Epithelial cell of esophagus (primary cell): ENCODE measurements around the gene ADPRHL1.
"Not testable (repeated sequence)": the region's sequence is repeated elsewhere in the genome, so short reads cannot be mapped to it uniquely, and the experiment has no call there.

Experiments used
- DNase-seq: peaks from one replicate; pipeline ENCODE4 v3.0.0; 2010; ENCODE audit warnings: low read depth
- H3K4me3 ChIP-seq: 2 replicates; pipeline ENCODE4 v1.5.1; 2011; ENCODE audit warnings: mild to moderate bottlenecking, low read length, control low read depth
- TF ChIP-seq, protein P1 (sequence below): IDR thresholded peaks from 2 replicates; pipeline ENCODE4 v1.5.1; 2011; ENCODE audit warnings: low read depth, mild to moderate bottlenecking, low read length, control low read depth, inconsistent platforms; ENCODE audit not compliant: insufficient read depth; ENCODE audit errors: missing control alignments

The ADPRHL1 gene

DNA sequence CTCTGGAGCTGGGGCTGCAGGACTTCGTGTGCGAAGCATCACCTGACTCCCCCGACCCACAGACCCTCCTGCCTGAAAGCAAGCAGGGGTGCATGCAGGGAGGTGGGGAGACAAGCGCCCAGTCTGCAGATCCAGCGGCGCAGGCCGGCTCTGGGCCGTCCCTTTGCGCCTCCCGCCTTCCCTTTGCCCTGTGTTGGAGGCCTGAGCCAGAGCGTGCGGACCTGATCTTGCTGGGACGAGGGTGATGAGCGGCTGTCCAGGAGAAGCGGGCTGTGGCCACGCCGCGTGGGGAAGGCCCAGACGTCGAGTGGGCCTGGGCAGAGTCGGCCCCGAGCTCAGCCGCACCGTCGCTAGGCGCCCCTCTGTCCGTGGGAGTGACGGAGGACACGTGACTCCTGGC is 84.1 kb downstream of the ADPRHL1 start:
- no peak for DNase-seq
- no peak overlapping the region for H3K4me3 ChIP-seq
- TF ChIP-seq, protein P1, sequence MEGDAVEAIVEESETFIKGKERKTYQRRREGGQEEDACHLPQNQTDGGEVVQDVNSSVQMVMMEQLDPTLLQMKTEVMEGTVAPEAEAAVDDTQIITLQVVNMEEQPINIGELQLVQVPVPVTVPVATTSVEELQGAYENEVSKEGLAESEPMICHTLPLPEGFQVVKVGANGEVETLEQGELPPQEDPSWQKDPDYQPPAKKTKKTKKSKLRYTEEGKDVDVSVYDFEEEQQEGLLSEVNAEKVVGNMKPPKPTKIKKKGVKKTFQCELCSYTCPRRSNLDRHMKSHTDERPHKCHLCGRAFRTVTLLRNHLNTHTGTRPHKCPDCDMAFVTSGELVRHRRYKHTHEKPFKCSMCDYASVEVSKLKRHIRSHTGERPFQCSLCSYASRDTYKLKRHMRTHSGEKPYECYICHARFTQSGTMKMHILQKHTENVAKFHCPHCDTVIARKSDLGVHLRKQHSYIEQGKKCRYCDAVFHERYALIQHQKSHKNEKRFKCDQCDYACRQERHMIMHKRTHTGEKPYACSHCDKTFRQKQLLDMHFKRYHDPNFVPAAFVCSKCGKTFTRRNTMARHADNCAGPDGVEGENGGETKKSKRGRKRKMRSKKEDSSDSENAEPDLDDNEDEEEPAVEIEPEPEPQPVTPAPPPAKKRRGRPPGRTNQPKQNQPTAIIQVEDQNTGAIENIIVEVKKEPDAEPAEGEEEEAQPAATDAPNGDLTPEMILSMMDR: no peak

DNA sequence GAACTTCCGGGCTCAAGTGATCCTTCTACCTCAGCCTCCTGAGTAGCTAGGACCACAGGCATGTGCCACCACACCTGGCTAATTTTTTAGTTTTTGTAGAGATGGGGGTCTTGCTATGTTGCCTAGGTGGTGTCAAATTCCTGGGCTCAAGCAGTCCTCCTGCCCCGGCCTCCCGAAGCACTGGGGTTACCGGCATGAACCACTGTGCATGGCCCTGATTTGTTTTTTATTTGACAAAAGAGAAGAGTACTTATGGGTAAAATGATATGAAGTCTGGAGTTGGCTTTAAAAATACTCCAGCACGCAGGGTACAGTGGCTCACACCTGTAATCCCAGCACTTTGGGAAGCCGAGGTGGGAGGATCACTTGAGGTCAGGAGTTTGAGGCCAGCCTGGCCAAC is 84.9 kb downstream of the ADPRHL1 start:
- not testable (repeated sequence) for H3K4me3 ChIP-seq, DNase-seq

- no peak for DNase-seq
- TF ChIP-seq, protein P1: no peak
- no peak overlapping the region for H3K4me3 ChIP-seq
Observed at GRCh38 chr13:113367771-113368170, 85.5 kb downstream of the ADPRHL1 start.

DNA sequence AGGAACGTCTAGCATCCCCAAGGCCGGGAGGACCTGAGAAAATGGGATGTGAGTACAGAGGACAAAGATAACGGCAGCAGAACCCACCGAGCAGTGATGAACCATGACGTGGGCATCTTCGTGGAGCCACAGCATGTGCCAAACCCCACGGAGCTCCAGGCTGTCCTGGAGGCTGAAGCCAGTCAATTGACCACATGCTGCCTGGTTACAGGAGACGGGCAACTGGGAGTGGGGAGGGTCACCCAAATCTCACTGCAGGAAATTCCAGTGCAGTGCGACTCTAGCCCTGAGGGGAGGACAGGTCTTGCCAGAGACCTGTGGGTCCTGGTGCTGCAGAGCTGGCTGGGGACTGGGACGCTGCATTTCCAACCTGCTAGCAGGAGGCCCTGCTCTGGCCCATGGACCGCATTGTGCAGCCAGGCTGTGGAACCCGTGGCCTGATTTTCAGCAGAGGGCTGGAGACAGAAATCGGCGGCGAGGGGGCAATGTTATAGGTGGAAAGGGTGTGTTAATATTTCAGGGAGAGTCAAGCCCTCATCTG is 86.2 kb downstream of the ADPRHL1 start:
- no peak overlapping the region for H3K4me3 ChIP-seq
- no peak for DNase-seq
- TF ChIP-seq, protein P1: no peak

- TF ChIP-seq, protein P1: no peak
- H3K4me3 ChIP-seq: no peak overlapping the region
- peak; percentile 4 for DNase-seq
Observed at GRCh38 chr13:113365971-113366588, 87.2 kb downstream of the ADPRHL1 start.

DNA sequence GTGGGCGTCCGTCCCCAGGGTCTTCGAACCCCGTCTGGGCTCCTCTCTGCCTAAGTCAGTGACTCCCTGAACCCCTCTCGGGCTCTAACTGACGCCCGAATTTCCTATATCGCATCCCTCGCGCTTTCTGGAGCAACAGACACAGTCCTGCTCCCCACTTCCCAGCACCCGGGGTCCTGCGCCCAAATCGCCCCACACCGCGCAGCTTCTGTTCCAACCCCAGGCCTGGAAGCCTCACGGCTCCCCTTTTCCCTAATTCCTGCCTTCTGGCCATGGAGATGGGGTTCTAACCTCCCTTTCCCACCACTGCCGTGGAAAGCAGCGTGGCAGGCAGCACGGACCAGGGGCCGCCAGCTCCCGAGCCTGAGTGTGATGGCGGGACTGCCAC is 87.7 kb downstream of the ADPRHL1 start:
- H3K4me3 ChIP-seq: no peak overlapping the region
- no peak for DNase-seq
- TF ChIP-seq, protein P1: no peak

DNA sequence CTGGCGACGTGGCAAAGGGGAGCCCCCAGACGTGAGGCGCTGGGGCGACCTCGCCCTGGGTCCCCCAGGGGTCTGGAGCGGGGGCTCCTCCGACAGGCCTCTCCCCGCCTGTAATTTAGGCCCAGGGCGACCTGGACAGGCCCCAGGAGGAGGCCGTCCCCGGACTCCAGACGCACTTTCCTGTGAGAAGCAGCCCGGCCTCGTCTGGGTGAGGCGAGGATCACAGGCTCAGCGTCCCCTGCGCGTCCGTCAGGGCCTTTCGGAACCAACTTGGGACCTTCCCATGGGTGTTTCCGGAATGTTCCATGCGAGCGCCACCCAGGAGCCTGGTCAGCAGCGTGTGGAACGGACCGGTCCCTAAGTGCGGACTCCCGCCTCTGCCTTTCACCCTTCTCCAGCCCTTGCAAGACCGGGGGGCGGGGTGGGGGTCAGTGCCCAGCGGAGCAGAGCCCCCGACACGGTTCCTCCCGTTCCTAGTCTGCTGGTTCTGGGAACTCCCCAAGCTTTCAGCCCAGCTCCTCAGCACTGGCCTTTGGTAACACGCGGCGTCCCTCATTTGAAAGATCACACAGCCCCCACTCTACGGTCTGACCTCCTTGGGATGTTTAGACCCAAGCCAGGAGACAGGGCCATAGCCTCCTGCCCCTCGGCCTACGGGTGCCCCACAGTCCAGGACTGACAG is 88.2 kb downstream of the ADPRHL1 start:
- peak overlapping the region; percentile 22 for H3K4me3 ChIP-seq
- no peak for DNase-seq
- TF ChIP-seq, protein P1: no peak
